GM23248 (cell line): ENCODE measurements around the gene ELAVL1. TPM values are rescaled to one million over a fixed set of nuclear protein-coding genes. Genes with fewer than 3 reads are reported as not detected.
A peak's percentile ranks its signal among the peaks of the same experiment; 100 is the strongest.
"Not testable (repeated sequence)": the region's sequence is repeated elsewhere in the genome, so short reads cannot be mapped to it uniquely, and the experiment has no call there.

Experiments
- DNase-seq: peaks from one replicate; pipeline ENCODE4 v3.0.0-alpha.2; 2015
- H2AFZ ChIP-seq: fragments of 200-600 bp; sonication (generic); 2 replicates; pipeline ENCODE4 v1.6.1; 2016; ENCODE audit warnings: antibody characterized with exemption
- H3F3A ChIP-seq: fragments of 200-600 bp; sonication (generic); 2 replicates; pipeline ENCODE4 v1.6.1; 2016; ENCODE audit warnings: mild to moderate bottlenecking, antibody characterized with exemption, mixed run types; ENCODE audit not compliant: insufficient read depth
- H3K27ac ChIP-seq: fragments of 200-600 bp; sonication (generic); 2 replicates; pipeline ENCODE4 v1.5.1; 2016; ENCODE audit warnings: mild to moderate bottlenecking
- H3K27me3 ChIP-seq: fragments of 200-600 bp; sonication (generic); replicated peaks from 2 replicates; pipeline ENCODE4 v1.6.1; 2016; ENCODE audit warnings: mild to moderate bottlenecking; ENCODE audit not compliant: insufficient read depth
- H3K36me3 ChIP-seq: fragments of 200-600 bp; sonication (generic); 2 replicates; pipeline ENCODE4 v1.6.1; 2016; ENCODE audit warnings: low read depth, mild to moderate bottlenecking
- H3K4me1 ChIP-seq: fragments of 200-600 bp; sonication (generic); 2 replicates; pipeline ENCODE4 v1.6.1; 2016; ENCODE audit warnings: mild to moderate bottlenecking; ENCODE audit not compliant: insufficient read depth
- H3K4me2 ChIP-seq: fragments of 200-600 bp; sonication (generic); one replicate; pipeline ENCODE4 v1.6.1; 2016; ENCODE audit warnings: mild to moderate bottlenecking; ENCODE audit not compliant: unreplicated experiment
- H3K4me3 ChIP-seq: fragments of 200-600 bp; sonication (generic); 2 replicates; pipeline ENCODE4 v1.5.1; 2016; ENCODE audit warnings: mild to moderate bottlenecking
- H3K79me2 ChIP-seq: fragments of 200-600 bp; sonication (generic); 2 replicates; pipeline ENCODE4 v1.6.1; 2016; ENCODE audit warnings: mild to moderate bottlenecking; ENCODE audit not compliant: insufficient read depth
- H3K9ac ChIP-seq: fragments of 200-600 bp; sonication (generic); 2 replicates; pipeline ENCODE4 v1.6.1; 2016; ENCODE audit warnings: mild to moderate bottlenecking
- H3K9me2 ChIP-seq: fragments of 200-600 bp; sonication (generic); 2 replicates; pipeline ENCODE4 v1.6.1; 2016; ENCODE audit warnings: mixed run types, mild to moderate bottlenecking, moderate library complexity; ENCODE audit not compliant: insufficient read depth
- H3K9me3 ChIP-seq: fragments of 200-600 bp; sonication (generic); one replicate; pipeline ENCODE4 v1.6.1; 2017; ENCODE audit warnings: low read depth
- H4K20me1 ChIP-seq: fragments of 200-600 bp; sonication (generic); 2 replicates; pipeline ENCODE4 v1.6.0; 2016; ENCODE audit not compliant: insufficient read depth
- EZH2 ChIP-seq: fragments of 200-600 bp; sonication (generic); IDR thresholded peaks from 2 replicates; pipeline ENCODE4 v1.6.1; 2018; ENCODE audit warnings: antibody characterized with exemption, mild to moderate bottlenecking; ENCODE audit not compliant: insufficient read depth, poor library complexity, severe bottlenecking
- EZH2phosphoT487 ChIP-seq: fragments of 200-600 bp; sonication (generic); IDR thresholded peaks from 2 replicates; pipeline ENCODE4 v1.6.1; 2018; ENCODE audit warnings: antibody characterized with exemption, moderate library complexity, mild to moderate bottlenecking, low read depth; ENCODE audit not compliant: insufficient read depth
- WGBS, 2 experiments: methylation state at CpG; one replicate each; pipeline ENCODE4 v1.1.6; 2015 to 2017; ENCODE audit warnings: low lambda C conversion rate in 2 of 2, low coverage in 1 of 2; ENCODE audit errors: missing lambda C conversion rate in 2 of 2; 5-methylcytosine and 5-hydroxymethylcytosine counted together
- in situ Hi-C: fragments of 300-500 bp; cut with MboI; formaldehyde crosslinking; loops from 2 replicates; pipeline ENCODE4 v1.15.0; 2020
- polyA plus RNA-seq: library from polyadenylated mRNA; unstranded; fragments of >200 nt; fragmentation: Nextera tagmentation; extraction: Ambion mirVana; gene quantifications from 2 replicates; pipeline ENCODE4 v1.2.1, GENCODE V29; 2016
- total RNA-seq: library from RNA; depleted of rRNA; stranded (reverse); fragments of >200 nt; shearing (Covaris generic); gene quantifications from 2 replicates; pipeline ENCODE4 v1.2.3, GENCODE V29; 2014

Gene ELAVL1
- total and polyA plus RNA-seq, 2 experiments from 2014 or later, result 48.1 to 78.9 TPM

GRCh38 chr19:7920519-7921301 is 84.7 kb downstream of the ELAVL1 start:
- Histone ChIP-seq H3K27me3 (no peaks in the 10 kb centered on the region), H3K79me2 (peaks cover 16% of the 10 kb centered on the region), H4K20me1 (no peaks in the 10 kb centered on the region), H3F3A (no peaks in the 10 kb centered on the region), H2AFZ (peak overlapping the region; percentile 93), H3K27ac (peak overlapping the region; percentile 84), H3K36me3 (no peaks in the 10 kb centered on the region), H3K9me2 (no peaks in the 10 kb centered on the region), H3K4me2 (peak overlapping the region; percentile 95), H3K4me1 (0 out of 2 replicates have a peak, but pooled peaks cover 8% of the 10 kb centered on the region), H3K9me3 (no peaks in the 10 kb centered on the region), H3K4me3 (peak overlapping the region; percentile 80), H3K9ac (peak overlapping the region; percentile 87)
- peak; percentile 100 for DNase-seq
- no peak for TF ChIP-seq EZH2phosphoT487
- TF ChIP-seq EZH2, result no peak
- in situ Hi-C loops, result no loop called here
- WGBS, 2 experiments, result 1% methylated on average over 26 to 62 of the region's 62 CpGs

GRCh38 chr19:7919610-7920518 is 85.6 kb downstream of the ELAVL1 start, which contains the start of gene SNAPC2:
SNAPC2 (plus strand) TSS chr19:7920338; CDS start chr19:7920367, 29 bp downstream.
- peak within 1 kb of the TSS; percentile 95 for H3K4me2 ChIP-seq
- H3K79me2 ChIP-seq, result peaks cover 16% of the 10 kb centered on the region
- no peaks in the 10 kb centered on the region for H3K27me3 ChIP-seq
- peak; percentile 98 for DNase-seq
- no peaks in the 10 kb centered on the region for H3K9me2 ChIP-seq
- H3K27ac ChIP-seq, result peak within 1 kb of the TSS; percentile 84
- WGBS, 2 experiments, result 8 to 9% methylated on average over 55 to 62 of the region's 62 CpGs
- H3K9me3 ChIP-seq, result no peaks in the 10 kb centered on the region
- TF ChIP-seq EZH2 (no peak), EZH2phosphoT487 (no peak)
- H3K4me1 ChIP-seq, result 0 out of 2 replicates have a peak, but pooled peaks cover 8% of the 10 kb centered on the region
- no peaks in the 10 kb centered on the region for H3F3A ChIP-seq
- H3K4me3 ChIP-seq, result peak within 1 kb of the TSS; percentile 80
- in situ Hi-C loops, result no loop called here
- H3K9ac ChIP-seq, result peak within 1 kb of the TSS; percentile 87
- H4K20me1 ChIP-seq, result no peaks in the 10 kb centered on the region
- H2AFZ ChIP-seq, result peak within 1 kb of the TSS; percentile 93
- H3K36me3 ChIP-seq, result no peaks in the 10 kb centered on the region

- in situ Hi-C loops, result no loop called here
- Histone ChIP-seq H3K4me2 (peak overlapping the region; percentile 91), H3F3A (no peaks in the 10 kb centered on the region), H3K4me3 (peak overlapping the region; percentile 77), H3K79me2 (peaks cover 16% of the 10 kb centered on the region), H3K9me3 (no peaks in the 10 kb centered on the region), H4K20me1 (no peaks in the 10 kb centered on the region), H3K4me1 (0 out of 2 replicates have a peak, but pooled peaks cover 8% of the 10 kb centered on the region), H3K9me2 (no peaks in the 10 kb centered on the region), H2AFZ (no peak overlapping the region), H3K36me3 (no peaks in the 10 kb centered on the region), H3K27me3 (no peaks in the 10 kb centered on the region), H3K27ac (no peak overlapping the region), H3K9ac (peak overlapping the region; percentile 79)
- no peak for DNase-seq
- 58 to 60% methylated on average over 40 to 42 of the region's 42 CpGs for WGBS, 2 experiments
- TF ChIP-seq EZH2phosphoT487 (no peak), EZH2 (no peak)
Measured at GRCh38 chr19:7918615-7919421, 86.6 kb downstream of the ELAVL1 start.

- in situ Hi-C loops, H3K36me3 ChIP-seq, H3K9me3 ChIP-seq, H3K9me2 ChIP-seq, H3F3A ChIP-seq, H3K27me3 ChIP-seq, DNase-seq, H4K20me1 ChIP-seq, H3K4me1 ChIP-seq, H3K27ac ChIP-seq: not testable (repeated sequence)
- Histone ChIP-seq H3K4me3 (peak overlapping the region; percentile 74), H2AFZ (peak overlapping the region; percentile 79), H3K79me2 (peaks cover 11% of the 10 kb centered on the region), H3K4me2 (peak overlapping the region; percentile 88), H3K9ac (peak overlapping the region; percentile 73)
- WGBS, 2 experiments, result 33 to 37% methylated on average over 28 to 29 of the region's 29 CpGs
Measured at GRCh38 chr19:7918062-7918614, 87.3 kb downstream of the ELAVL1 start.
